ENCODE measurements around the gene AIPL1.

- peak; percentile 88 for TF ChIP-seq CTCF (conservative IDR thresholded peaks at IDR 0.05; ENCODE audit: low read length)
- no peak for TF ChIP-seq EZH2phosphoT487 (IDR thresholded peaks at IDR 0.05; ENCODE audit: borderline replicate concordance, low read depth, low read length)
Observed at GRCh38 chr17:6421700-6422604, 13.0 kb downstream of the AIPL1 start.
